SIG-M5 treated with dmso at 0.1 percent for 504 hours (cell line): ENCODE measurements around the gene PRDM13.

ENCODE experiments used
- DNase-seq: peaks from one replicate; lab custom pipeline; 2025; ENCODE audit not compliant: unreplicated experiment; lab: John Stamatoyannopoulos, UW

PRDM13 gene

GRCh38 chr6:99603421-99604165, 3.0 kb upstream of the PRDM13 start:
- DNase-seq = no peak

- DNase-seq = no peak
Measured at GRCh38 chr6:99604166-99605073, 2.2 kb upstream of the PRDM13 start.

- DNase-seq = no peak
Measured at GRCh38 chr6:99605074-99605734, 1.4 kb upstream of the PRDM13 start.

GRCh38 chr6:99605911-99606655, 550 bp upstream of the PRDM13 start:
- no peak for DNase-seq

- DNase-seq = no peak
Measured at GRCh38 chr6:99607416-99608036, 893 bp downstream of the PRDM13 start.

- DNase-seq = no peak
Measured at GRCh38 chr6:99608059-99608885, 1.6 kb downstream of the PRDM13 start.

- DNase-seq = no peak
Measured at GRCh38 chr6:99608886-99609482, 2.4 kb downstream of the PRDM13 start.

GRCh38 chr6:99609905-99610489, 3.4 kb downstream of the PRDM13 start:
- no peak for DNase-seq

- DNase-seq = peak; percentile 35
Measured at GRCh38 chr6:99611148-99611547, 4.5 kb downstream of the PRDM13 start.

- no peak for DNase-seq
Measured at GRCh38 chr6:99612551-99613408, 6.1 kb downstream of the PRDM13 start.

GRCh38 chr6:99613409-99613704, 6.7 kb downstream of the PRDM13 start:
- DNase-seq = no peak

GRCh38 chr6:99613705-99614429, 7.2 kb downstream of the PRDM13 start:
- peak; percentile 16 for DNase-seq

GRCh38 chr6:99614430-99615186, 8.0 kb downstream of the PRDM13 start:
- DNase-seq = no peak

GRCh38 chr6:99617131-99617530, 10.5 kb downstream of the PRDM13 start:
- no peak for DNase-seq

GRCh38 chr6:99618649-99619408, 12.2 kb downstream of the PRDM13 start:
- DNase-seq = no peak

GRCh38 chr6:99619409-99619762, 12.8 kb downstream of the PRDM13 start:
- no peak for DNase-seq
